Activated T-cell treated with anti-CD3 and anti-CD28 coated beads, Interleukin-2, amount 50 U/mL, for 1 hour (primary cell): Measurements from ENCODE around the gene ATP1A4.
"Not testable (repeated sequence)": the region's sequence is repeated elsewhere in the genome, so short reads cannot be mapped to it uniquely, and the experiment has no call there.

Source experiments
- DNase-seq: peaks from one replicate; pipeline ENCODE4 v3.0.0-alpha.2; 2020

ATP1A4 gene

DNA sequence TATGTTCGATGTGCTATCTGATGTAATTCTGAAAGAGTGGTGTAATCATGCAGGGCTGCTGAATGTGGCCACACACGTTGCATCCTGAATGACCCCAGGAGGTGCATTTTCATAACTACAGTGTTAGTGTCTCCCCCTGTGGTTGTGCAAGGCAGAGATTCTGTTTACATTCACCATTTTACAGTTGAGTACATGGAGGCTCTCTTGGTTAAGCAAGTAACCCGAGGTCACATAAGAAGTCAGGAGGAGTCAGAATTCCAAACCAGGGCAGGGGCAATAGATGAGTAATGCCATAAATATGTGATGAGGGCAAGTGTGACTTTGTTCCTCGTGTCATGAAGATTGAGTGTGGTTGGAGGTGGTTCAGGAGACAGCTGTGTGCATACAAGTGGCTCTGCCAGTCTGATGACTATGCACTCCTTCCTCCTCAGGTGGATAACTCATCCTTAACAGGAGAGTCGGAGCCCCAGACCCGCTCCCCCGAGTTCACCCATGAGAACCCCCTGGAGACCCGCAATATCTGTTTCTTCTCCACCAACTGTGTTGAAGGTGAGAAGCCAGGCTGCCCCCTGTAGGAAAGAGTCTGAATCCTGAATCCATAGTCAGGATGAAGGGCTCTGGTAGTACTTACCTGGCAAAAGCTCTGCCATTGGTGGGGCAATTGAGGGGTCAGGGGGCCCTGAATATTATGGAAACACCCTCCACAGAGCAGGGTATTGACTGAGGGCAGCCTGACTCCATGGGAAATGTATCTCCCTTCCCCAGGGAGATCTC is 26.5 kb upstream of the ATP1A4 start:
- no peak for DNase-seq

- no peak for DNase-seq
Observed at GRCh38 chr1:160125746-160126145, 25.7 kb upstream of the ATP1A4 start.

- DNase-seq: not testable (repeated sequence)
Observed at GRCh38 chr1:160126342-160126741, 25.1 kb upstream of the ATP1A4 start.

GRCh38 chr1:160127381-160127780 is 24.0 kb upstream of the ATP1A4 start:
- DNase-seq: no peak

DNA sequence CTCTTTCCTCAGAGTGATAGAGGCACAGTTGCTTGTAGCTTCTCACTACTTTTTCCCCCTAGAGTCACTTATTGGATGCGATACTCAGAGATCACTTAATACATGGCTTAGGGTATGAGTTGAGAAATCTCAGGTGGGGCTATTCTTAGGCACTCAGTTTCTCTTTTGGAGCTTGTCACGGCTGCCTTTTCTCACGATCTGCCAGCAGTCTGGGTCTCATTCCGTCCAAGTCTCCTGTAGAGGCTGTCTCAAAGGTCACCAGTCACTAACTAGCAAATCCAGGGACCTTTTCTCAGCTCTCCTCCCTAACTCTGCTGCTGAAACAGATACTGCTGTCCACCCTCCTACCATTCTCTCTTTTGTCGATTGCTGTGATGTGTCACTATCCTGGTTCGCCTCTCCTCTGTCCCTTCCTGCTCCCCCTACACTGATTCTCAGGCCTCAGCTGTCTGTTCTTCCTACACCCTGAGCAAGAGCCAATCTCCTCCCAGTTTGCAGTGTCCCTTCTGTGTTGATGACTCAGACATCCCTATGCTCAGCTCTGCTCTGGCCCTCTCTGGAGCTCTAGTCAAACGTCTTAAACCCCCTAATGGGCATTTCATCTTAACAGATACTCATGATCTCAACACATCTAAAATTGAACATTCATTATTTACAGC is 23.4 kb upstream of the ATP1A4 start:
- no peak for DNase-seq

DNA sequence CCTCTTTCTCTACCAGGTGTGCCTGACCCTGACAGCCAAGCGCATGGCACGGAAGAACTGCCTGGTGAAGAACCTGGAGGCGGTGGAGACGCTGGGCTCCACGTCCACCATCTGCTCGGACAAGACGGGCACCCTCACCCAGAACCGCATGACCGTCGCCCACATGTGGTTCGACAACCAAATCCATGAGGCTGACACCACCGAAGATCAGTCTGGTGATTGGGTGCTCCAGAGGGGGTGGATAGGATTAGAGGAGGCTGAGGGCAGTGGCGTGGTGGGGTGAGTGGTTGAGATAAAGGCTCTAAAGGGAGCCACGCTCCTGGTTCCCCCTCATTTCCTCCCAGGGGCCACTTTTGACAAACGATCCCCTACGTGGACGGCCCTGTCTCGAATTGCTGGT is 22.8 kb upstream of the ATP1A4 start:
- DNase-seq: no peak

DNA sequence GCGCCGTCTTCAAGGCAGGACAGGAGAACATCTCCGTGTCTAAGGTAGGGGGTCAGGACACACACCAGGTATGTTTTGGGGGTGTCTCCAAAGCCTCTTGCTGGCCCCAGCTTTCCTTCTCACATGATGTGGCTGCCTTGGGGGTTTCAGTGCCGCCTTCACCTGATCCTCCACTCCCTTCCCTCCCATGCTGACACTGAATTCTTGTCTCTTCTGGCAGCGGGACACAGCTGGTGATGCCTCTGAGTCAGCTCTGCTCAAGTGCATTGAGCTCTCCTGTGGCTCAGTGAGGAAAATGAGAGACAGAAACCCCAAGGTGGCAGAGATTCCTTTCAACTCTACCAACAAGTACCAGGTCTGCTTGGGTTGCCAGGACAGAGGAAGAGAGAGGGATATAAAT is 22.4 kb upstream of the ATP1A4 start:
- no peak for DNase-seq

- DNase-seq: no peak
Observed at GRCh38 chr1:160129558-160129957, 21.8 kb upstream of the ATP1A4 start.

- DNase-seq: no peak
Observed at GRCh38 chr1:160129966-160130365, 21.4 kb upstream of the ATP1A4 start.

DNA sequence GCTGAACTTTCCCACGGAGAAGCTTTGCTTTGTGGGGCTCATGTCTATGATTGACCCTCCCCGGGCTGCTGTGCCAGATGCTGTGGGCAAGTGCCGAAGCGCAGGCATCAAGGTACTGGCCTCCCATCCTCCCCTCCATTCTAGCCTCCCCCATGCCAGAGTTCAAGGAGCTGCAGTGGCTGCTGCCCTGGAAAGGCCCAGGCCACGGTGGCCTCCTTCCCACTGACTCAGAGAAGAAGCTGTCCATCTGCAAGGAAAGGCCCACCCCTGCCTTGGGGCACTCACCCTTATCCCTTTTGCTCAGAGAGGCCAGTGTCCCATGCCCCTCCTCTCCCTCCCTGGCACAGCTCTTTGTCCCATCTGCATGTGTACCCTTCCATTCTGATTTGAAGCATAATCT is 20.9 kb upstream of the ATP1A4 start:
- no peak for DNase-seq

- no peak for DNase-seq
Observed at GRCh38 chr1:160130939-160131338, 20.5 kb upstream of the ATP1A4 start.

- no peak for DNase-seq
Observed at GRCh38 chr1:160131803-160132565, 19.4 kb upstream of the ATP1A4 start.

GRCh38 chr1:160133990-160134770 is 17.2 kb upstream of the ATP1A4 start:
- DNase-seq: no peak

DNA sequence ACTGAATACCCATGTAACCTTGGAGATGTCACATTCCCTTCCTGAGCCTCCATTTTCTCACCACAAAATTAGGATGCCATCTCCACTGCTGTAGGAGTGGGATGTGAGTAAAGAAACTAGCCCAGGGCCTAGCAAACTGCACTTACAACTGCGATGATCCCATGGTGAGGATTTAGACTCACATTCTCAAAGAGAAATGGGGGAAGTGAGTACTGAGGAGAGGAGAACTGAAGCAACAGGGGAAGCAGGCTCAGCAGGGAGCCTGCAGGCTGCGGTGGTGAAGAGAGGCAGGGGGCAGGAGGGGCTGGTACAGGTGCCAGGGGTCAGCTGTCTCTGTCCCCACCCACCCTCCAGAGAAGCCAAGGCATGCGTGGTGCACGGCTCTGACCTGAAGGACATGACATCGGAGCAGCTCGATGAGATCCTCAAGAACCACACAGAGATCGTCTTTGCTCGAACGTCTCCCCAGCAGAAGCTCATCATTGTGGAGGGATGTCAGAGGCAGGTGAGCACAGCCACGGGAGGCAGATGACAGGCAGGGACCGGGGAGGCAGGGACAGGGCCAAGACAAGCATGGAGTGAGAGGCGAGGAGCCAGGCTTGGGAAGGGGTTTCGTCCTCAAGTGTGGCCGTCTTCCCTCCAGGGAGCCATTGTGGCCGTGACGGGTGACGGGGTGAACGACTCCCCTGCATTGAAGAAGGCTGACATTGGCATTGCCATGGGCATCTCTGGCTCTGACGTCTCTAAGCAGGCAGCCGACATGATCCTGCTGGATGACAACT is 16.4 kb upstream of the ATP1A4 start:
- no peak for DNase-seq

DNA sequence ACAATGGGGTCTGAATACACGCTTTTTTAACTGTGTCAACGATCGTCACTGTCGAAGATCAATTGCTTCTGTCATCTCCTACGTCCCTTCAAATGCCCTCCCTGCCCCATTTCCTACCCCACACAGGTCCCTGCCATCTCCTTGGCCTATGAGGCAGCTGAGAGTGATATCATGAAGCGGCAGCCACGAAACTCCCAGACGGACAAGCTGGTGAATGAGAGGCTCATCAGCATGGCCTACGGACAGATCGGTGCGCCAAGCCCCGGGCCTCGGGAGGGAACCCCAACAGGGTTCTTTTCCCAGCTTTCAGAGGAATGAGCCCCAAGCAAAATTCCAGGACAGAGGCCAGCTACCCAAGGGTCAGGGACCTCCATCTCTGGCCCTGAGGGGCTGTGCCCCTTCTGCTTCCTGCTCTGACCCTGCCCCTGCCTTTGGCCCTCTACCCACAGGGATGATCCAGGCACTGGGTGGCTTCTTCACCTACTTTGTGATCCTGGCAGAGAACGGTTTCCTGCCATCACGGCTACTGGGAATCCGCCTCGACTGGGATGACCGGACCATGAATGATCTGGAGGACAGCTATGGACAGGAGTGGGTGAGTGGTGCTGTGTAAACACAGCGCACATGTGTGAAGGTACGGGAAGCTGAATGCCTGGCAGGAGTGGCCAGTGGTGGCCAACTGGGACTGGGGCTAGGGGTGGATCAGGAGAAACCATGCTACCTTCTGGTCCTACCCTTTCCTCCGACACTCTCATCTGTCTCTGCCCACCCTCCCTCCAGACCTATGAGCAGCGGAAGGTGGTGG is 15.1 kb upstream of the ATP1A4 start:
- no peak for DNase-seq

DNA sequence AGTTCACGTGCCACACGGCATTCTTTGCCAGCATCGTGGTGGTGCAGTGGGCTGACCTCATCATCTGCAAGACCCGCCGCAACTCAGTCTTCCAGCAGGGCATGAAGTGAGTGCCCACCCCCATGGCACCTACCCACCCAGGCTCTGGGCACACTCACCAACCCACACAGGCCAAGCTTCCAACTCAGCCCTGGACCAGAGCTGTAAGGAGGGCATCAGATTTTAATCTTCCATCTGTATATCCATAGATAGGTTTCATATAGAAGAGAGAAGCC is 14.5 kb upstream of the ATP1A4 start:
- DNase-seq: no peak

GRCh38 chr1:160137216-160137862 is 14.1 kb upstream of the ATP1A4 start:
- no peak for DNase-seq

- no peak for DNase-seq
Observed at GRCh38 chr1:160139840-160140239, 11.6 kb upstream of the ATP1A4 start.

- no peak for DNase-seq
Observed at GRCh38 chr1:160143695-160144094, 7.7 kb upstream of the ATP1A4 start.

- DNase-seq: no peak
Observed at GRCh38 chr1:160144921-160145320, 6.5 kb upstream of the ATP1A4 start.

GRCh38 chr1:160146107-160146506 is 5.3 kb upstream of the ATP1A4 start:
- DNase-seq: no peak
